GM12892 (cell line): ENCODE results near the gene GCFC2.
"Not testable (repeated sequence)": the region's sequence is repeated elsewhere in the genome, so short reads cannot be mapped to it uniquely, and the experiment has no call there.

Source experiments
- POLR2A ChIP-seq: IDR thresholded peaks from 2 replicates; pipeline ENCODE4 v1.6.1; 2011; ENCODE audit warnings: low read depth, low read length, control low read depth
- POLR2AphosphoS5 ChIP-seq: IDR thresholded peaks from 2 replicates; pipeline ENCODE4 v1.6.1; 2011; ENCODE audit warnings: low read depth, low read length, control low read depth

DNA sequence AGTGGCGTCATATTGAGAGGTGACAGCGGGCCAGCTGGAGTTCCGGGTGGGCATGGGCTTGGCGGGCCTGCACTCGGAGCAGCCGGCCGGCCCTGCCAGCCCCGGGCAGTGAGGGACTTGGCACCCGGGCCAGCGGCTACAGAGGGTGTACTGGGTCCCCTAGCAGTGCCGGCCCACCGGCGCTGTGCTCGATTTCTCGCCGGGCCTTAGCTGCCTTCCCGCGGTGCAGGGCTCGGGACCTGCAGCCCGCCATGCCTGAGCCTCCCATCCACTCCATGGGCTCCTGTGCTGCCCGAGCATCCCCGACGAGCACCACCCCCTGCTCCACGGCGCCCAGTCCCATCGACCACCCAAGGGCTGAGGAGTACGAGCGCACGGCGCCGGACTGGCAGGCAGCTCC, 875 bp upstream of the GCFC2 start:
- TF ChIP-seq POLR2A, POLR2AphosphoS5: not testable (repeated sequence)
